ENCODE results near the gene FAM120AOS.

DNA sequence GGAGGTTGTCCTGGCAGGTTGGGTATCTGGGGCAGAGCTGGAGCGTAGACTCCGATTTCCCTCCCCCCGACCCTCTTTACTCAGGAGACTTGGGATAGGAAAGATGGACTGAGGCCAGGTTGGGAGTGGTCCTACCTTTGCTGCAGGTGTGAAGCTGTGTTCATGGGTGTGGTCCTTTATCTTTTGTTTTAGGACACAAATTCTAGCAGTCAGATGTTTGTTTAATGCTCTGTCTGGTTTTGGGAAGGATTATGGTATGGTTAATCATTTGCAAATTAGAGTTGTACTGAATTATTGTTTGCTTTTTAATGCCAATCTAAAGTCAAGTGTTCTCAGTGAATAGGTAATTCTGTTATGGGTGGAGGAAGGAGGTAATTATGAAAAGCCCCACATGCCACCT lies 14.1 kb upstream of the FAM120AOS start:
- TF ChIP-seq, protein P1, sequence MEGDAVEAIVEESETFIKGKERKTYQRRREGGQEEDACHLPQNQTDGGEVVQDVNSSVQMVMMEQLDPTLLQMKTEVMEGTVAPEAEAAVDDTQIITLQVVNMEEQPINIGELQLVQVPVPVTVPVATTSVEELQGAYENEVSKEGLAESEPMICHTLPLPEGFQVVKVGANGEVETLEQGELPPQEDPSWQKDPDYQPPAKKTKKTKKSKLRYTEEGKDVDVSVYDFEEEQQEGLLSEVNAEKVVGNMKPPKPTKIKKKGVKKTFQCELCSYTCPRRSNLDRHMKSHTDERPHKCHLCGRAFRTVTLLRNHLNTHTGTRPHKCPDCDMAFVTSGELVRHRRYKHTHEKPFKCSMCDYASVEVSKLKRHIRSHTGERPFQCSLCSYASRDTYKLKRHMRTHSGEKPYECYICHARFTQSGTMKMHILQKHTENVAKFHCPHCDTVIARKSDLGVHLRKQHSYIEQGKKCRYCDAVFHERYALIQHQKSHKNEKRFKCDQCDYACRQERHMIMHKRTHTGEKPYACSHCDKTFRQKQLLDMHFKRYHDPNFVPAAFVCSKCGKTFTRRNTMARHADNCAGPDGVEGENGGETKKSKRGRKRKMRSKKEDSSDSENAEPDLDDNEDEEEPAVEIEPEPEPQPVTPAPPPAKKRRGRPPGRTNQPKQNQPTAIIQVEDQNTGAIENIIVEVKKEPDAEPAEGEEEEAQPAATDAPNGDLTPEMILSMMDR (conservative IDR thresholded peaks at IDR 0.05; ENCODE audit: low read length): no peak
- TF ChIP-seq EZH2phosphoT487 (IDR thresholded peaks at IDR 0.05; ENCODE audit: borderline replicate concordance, low read depth, low read length): no peak
